ENCODE measurements around the gene GALM. TPM values are rescaled to one million over a fixed set of nuclear protein-coding genes. Genes with fewer than 3 reads are reported as not detected.

GALM gene
- total RNA-seq, 1 experiment from 2014 or later = 9.1 TPM

GRCh38 chr2:38685116-38685735 lies 19.3 kb downstream of the GALM start:
- Mint-ChIP-seq H3K27ac (ENCODE audit: unreplicated experiment) (peak overlapping the region; percentile 52), H3K4me1 (ENCODE audit: low read depth, unreplicated experiment) (peaks cover 16% of the 10 kb centered on the region), H3K27me3 (ENCODE audit: unreplicated experiment) (no peaks in the 10 kb centered on the region), H3K36me3 (ENCODE audit: insufficient read depth, unreplicated experiment) (peaks cover 4% of the 10 kb centered on the region), H3K9me3 (ENCODE audit: low read depth, unreplicated experiment) (no peaks in the 10 kb centered on the region), H3K4me3 (ENCODE audit: low read depth, unreplicated experiment) (no peak overlapping the region)
- CTCF ChIA-PET = no interaction called here
- TF ChIP-seq CTCF (IDR thresholded peaks at IDR 0.05; ENCODE audit: unreplicated experiment) = no peak
- no peak for DNase-seq
- no TSS peak for BruUV-seq (replicated peaks)
- intact Hi-C loops (cut with micrococcal nuclease; ENCODE audit: unreplicated experiment) = no loop called here

GRCh38 chr2:38690499-38691420 lies 24.8 kb downstream of the GALM start:
- no peak for TF ChIP-seq CTCF (IDR thresholded peaks at IDR 0.05; ENCODE audit: unreplicated experiment)
- peak; percentile 46 for DNase-seq
- Mint-ChIP-seq H3K27ac (ENCODE audit: unreplicated experiment) (peak overlapping the region; percentile 43), H3K36me3 (ENCODE audit: insufficient read depth, unreplicated experiment) (peaks cover 4% of the 10 kb centered on the region), H3K4me1 (ENCODE audit: low read depth, unreplicated experiment) (peaks cover 37% of the 10 kb centered on the region), H3K4me3 (ENCODE audit: low read depth, unreplicated experiment) (no peak overlapping the region), H3K9me3 (ENCODE audit: low read depth, unreplicated experiment) (no peaks in the 10 kb centered on the region), H3K27me3 (ENCODE audit: unreplicated experiment) (no peaks in the 10 kb centered on the region)
- CTCF ChIA-PET = interaction anchor here (0.5 to 1.7 kb wide), 6 partner anchors 25 to 390 kb away, joined by 3 to 10 read pairs (median 4); partner anchors contain the start of gene GALM
- intact Hi-C loops (cut with micrococcal nuclease; ENCODE audit: unreplicated experiment) = loop anchor here (2.0 kb wide), 1 partner anchor 36 kb away; no protein-coding TSS in a partner anchor
- no TSS peak for BruUV-seq (replicated peaks)

GRCh38 chr2:38691994-38692393 lies 26.1 kb downstream of the GALM start:
- H3K4me1 Mint-ChIP-seq (ENCODE audit: low read depth, unreplicated experiment) = peaks cover 31% of the 10 kb centered on the region
- BruUV-seq (replicated peaks) = no TSS peak
- no peaks in the 10 kb centered on the region for H3K36me3 Mint-ChIP-seq (ENCODE audit: insufficient read depth, unreplicated experiment)
- TF ChIP-seq CTCF (IDR thresholded peaks at IDR 0.05; ENCODE audit: unreplicated experiment) = no peak
- no peaks in the 10 kb centered on the region for H3K27me3 Mint-ChIP-seq (ENCODE audit: unreplicated experiment)
- intact Hi-C loops (cut with micrococcal nuclease; ENCODE audit: unreplicated experiment) = loop anchor here (2.0 kb wide), 1 partner anchor 35 kb away; no protein-coding TSS in a partner anchor
- H3K27ac Mint-ChIP-seq (ENCODE audit: unreplicated experiment) = no peak overlapping the region
- H3K9me3 Mint-ChIP-seq (ENCODE audit: low read depth, unreplicated experiment) = no peaks in the 10 kb centered on the region
- no peak overlapping the region for H3K4me3 Mint-ChIP-seq (ENCODE audit: low read depth, unreplicated experiment)
- CTCF ChIA-PET = no interaction called here
- no peak for DNase-seq

- TF ChIP-seq CTCF (IDR thresholded peaks at IDR 0.05; ENCODE audit: unreplicated experiment) = no peak
- H3K9me3 Mint-ChIP-seq (ENCODE audit: low read depth, unreplicated experiment) = no peaks in the 10 kb centered on the region
- BruUV-seq (replicated peaks) = no TSS peak
- H3K4me3 Mint-ChIP-seq (ENCODE audit: low read depth, unreplicated experiment) = no peak overlapping the region
- no peaks in the 10 kb centered on the region for H3K27me3 Mint-ChIP-seq (ENCODE audit: unreplicated experiment)
- H3K27ac Mint-ChIP-seq (ENCODE audit: unreplicated experiment) = no peak overlapping the region
- CTCF ChIA-PET = no interaction called here
- peaks cover 31% of the 10 kb centered on the region for H3K4me1 Mint-ChIP-seq (ENCODE audit: low read depth, unreplicated experiment)
- H3K36me3 Mint-ChIP-seq (ENCODE audit: insufficient read depth, unreplicated experiment) = no peaks in the 10 kb centered on the region
- intact Hi-C loops (cut with micrococcal nuclease; ENCODE audit: unreplicated experiment) = no loop called here
- DNase-seq = peak; percentile 13
Observed at GRCh38 chr2:38692636-38693318, 26.9 kb downstream of the GALM start.

Measured in Calu3 (cell line).